ENCODE results near the gene ZNF705A. TPM values are rescaled to one million over a fixed set of nuclear protein-coding genes. Genes with fewer than 3 reads are reported as not detected.
"Not testable (repeated sequence)": the region's sequence is repeated elsewhere in the genome, so short reads cannot be mapped to it uniquely, and the experiment has no call there.

ZNF705A gene
- total and polyA plus RNA-seq, 7 donors, result 0.01 TPM; not detected in 6

- Histone ChIP-seq H3K9me3 (no peaks in the 10 kb centered on the region), H3K4me1 (no peaks in the 10 kb centered on the region), H3K27ac (no peak overlapping the region), H3K4me3 (no peak overlapping the region), H3K27me3 (ENCODE audit: insufficient read depth in 3 of 3, low read length in 2 of 3) (no peaks in the 10 kb centered on the region), H3K36me3 (ENCODE audit: insufficient read depth in 1 of 2, low read depth in 1 of 2) (peaks cover 0 to 4% of the 10 kb centered on the region in 2 donors)
- WGBS, 3 donors, result 81 to 88% (median 84%) methylated on average over 4 of the region's 4 CpGs
- ATAC-seq, result no peak
- no peak for TF ChIP-seq CTCF (IDR thresholded peaks at IDR 0.05)
- intact Hi-C loops (cut with DNase I), result no loop called here
- DNase-seq, result no peak
Measured at GRCh38 chr12:8127138-8127537, 29.7 kb upstream of the ZNF705A start.

GRCh38 chr12:8133636-8134397 is 23.0 kb upstream of the ZNF705A start:
- H3K27me3 ChIP-seq (ENCODE audit: insufficient read depth in 3 of 3, low read length in 2 of 3); ATAC-seq; H3K4me3 ChIP-seq; intact Hi-C loops (cut with DNase I); DNase-seq; H3K4me1 ChIP-seq; H3K9me3 ChIP-seq; H3K27ac ChIP-seq: not testable (repeated sequence)
- peaks cover 0 to 22% of the 10 kb centered on the region in 2 donors for H3K36me3 ChIP-seq (ENCODE audit: insufficient read depth in 1 of 2, low read depth in 1 of 2)
- WGBS, 3 donors, result 91 to 93% (median 92%) methylated on average over 15 of the region's 18 CpGs

GRCh38 chr12:8134398-8134930 is 22.4 kb upstream of the ZNF705A start:
- ATAC-seq; H3K27me3 ChIP-seq (ENCODE audit: insufficient read depth in 3 of 3, low read length in 2 of 3); H3K4me1 ChIP-seq; intact Hi-C loops (cut with DNase I); DNase-seq; H3K4me3 ChIP-seq; H3K9me3 ChIP-seq; H3K27ac ChIP-seq: not testable (repeated sequence)
- peaks cover 0 to 25% of the 10 kb centered on the region in 2 donors for H3K36me3 ChIP-seq (ENCODE audit: insufficient read depth in 1 of 2, low read depth in 1 of 2)
- 91 to 97% (median 96%) methylated on average over 22 to 23 of the region's 23 CpGs for WGBS, 3 donors

- DNase-seq; H3K4me1 ChIP-seq; H3K27me3 ChIP-seq (ENCODE audit: insufficient read depth in 3 of 3, low read length in 2 of 3); H3K9me3 ChIP-seq; ATAC-seq; H3K27ac ChIP-seq; intact Hi-C loops (cut with DNase I); H3K4me3 ChIP-seq: not testable (repeated sequence)
- peaks cover 0 to 15% of the 10 kb centered on the region in 2 donors for H3K36me3 ChIP-seq (ENCODE audit: insufficient read depth in 1 of 2, low read depth in 1 of 2)
- WGBS, 3 donors, result 76 to 86% (median 76%) methylated on average over 8 of the region's 8 CpGs
Measured at GRCh38 chr12:8141647-8142046, 15.2 kb upstream of the ZNF705A start.

- H3K9me3 ChIP-seq, result no peaks in the 10 kb centered on the region
- DNase-seq (no peak), ATAC-seq (no peak)
- intact Hi-C loops (cut with DNase I), result no loop called here
- no peak overlapping the region for H3K4me3 ChIP-seq
- no peak for TF ChIP-seq CTCF (IDR thresholded peaks at IDR 0.05)
- no peak overlapping the region for H3K27ac ChIP-seq
- H3K27me3 ChIP-seq (ENCODE audit: insufficient read depth in 3 of 3, low read length in 2 of 3), result peaks cover 0 to 4% (median 0%) of the 10 kb centered on the region in 3 donors
- H3K36me3 ChIP-seq (ENCODE audit: insufficient read depth in 1 of 2, low read depth in 1 of 2), result peaks cover 0 to 7% of the 10 kb centered on the region in 2 donors
- H3K4me1 ChIP-seq, result no peaks in the 10 kb centered on the region
Measured at GRCh38 chr12:8143261-8143660, 13.6 kb upstream of the ZNF705A start.

GRCh38 chr12:8145754-8146441 is 10.9 kb upstream of the ZNF705A start:
- DNase-seq (peak; percentile 40 to 66), ATAC-seq (peak in 3 of 4 donors; percentile 37 to 58 (median 53))
- H3K27ac ChIP-seq, result peak overlapping the region; percentile 46
- peak overlapping the region; percentile 39 for H3K4me3 ChIP-seq
- TF ChIP-seq CTCF (IDR thresholded peaks at IDR 0.05), result no peak
- H3K4me1 ChIP-seq, result no peaks in the 10 kb centered on the region
- intact Hi-C loops (cut with DNase I), result no loop called here
- no peaks in the 10 kb centered on the region for H3K9me3 ChIP-seq
- 18 to 28% (median 22%) methylated on average over 19 of the region's 19 CpGs for WGBS, 3 donors
- no peaks in the 10 kb centered on the region for H3K36me3 ChIP-seq (ENCODE audit: insufficient read depth in 1 of 2, low read depth in 1 of 2)
- H3K27me3 ChIP-seq (ENCODE audit: insufficient read depth in 3 of 3, low read length in 2 of 3), result peaks cover 0 to 4% (median 0%) of the 10 kb centered on the region in 3 donors
